Measurements from ENCODE around the gene LSM14A. TPM values are rescaled to one million over a fixed set of nuclear protein-coding genes. Genes with fewer than 3 reads are reported as not detected.
"Not testable (repeated sequence)": the region's sequence is repeated elsewhere in the genome, so short reads cannot be mapped to it uniquely, and the experiment has no call there.

Gene LSM14A
- total RNA-seq, 1 donor from 2014 or later = 76.9 TPM

GRCh38 chr19:34241513-34242337 lies 69.4 kb downstream of the LSM14A start:
- H3K4me3 ChIP-seq (ENCODE audit: low read depth, low read length) = no peak overlapping the region
- no peak for DNase-seq (ENCODE audit: low read depth)
- peak; percentile 49 for TF ChIP-seq CTCF (conservative IDR thresholded peaks at IDR 0.05; ENCODE audit: low read depth, low read length)

GRCh38 chr19:34243138-34243875 lies 71.0 kb downstream of the LSM14A start:
- H3K4me3 ChIP-seq (ENCODE audit: low read depth, low read length); DNase-seq (ENCODE audit: low read depth): not testable (repeated sequence)

GRCh38 chr19:34243876-34244578 lies 71.7 kb downstream of the LSM14A start:
- H3K4me3 ChIP-seq (ENCODE audit: low read depth, low read length) = no peak overlapping the region
- TF ChIP-seq CTCF (conservative IDR thresholded peaks at IDR 0.05; ENCODE audit: low read depth, low read length) = no peak
- DNase-seq (ENCODE audit: low read depth) = no peak

GRCh38 chr19:34244611-34245299 lies 72.5 kb downstream of the LSM14A start:
- TF ChIP-seq CTCF (conservative IDR thresholded peaks at IDR 0.05; ENCODE audit: low read depth, low read length) = no peak

GRCh38 chr19:34246340-34246739 lies 74.0 kb downstream of the LSM14A start:
- no peak for DNase-seq (ENCODE audit: low read depth)
- no peak overlapping the region for H3K4me3 ChIP-seq (ENCODE audit: low read depth, low read length)
- TF ChIP-seq CTCF (conservative IDR thresholded peaks at IDR 0.05; ENCODE audit: low read depth, low read length) = no peak

More at GRCh38 chr19:34244611-34245299, 72.5 kb downstream of the LSM14A start:
- H3K4me3 ChIP-seq (ENCODE audit: low read depth, low read length) = no peak overlapping the region
- no peak for DNase-seq (ENCODE audit: low read depth)

GRCh38 chr19:34248941-34249340 lies 76.6 kb downstream of the LSM14A start:
- TF ChIP-seq CTCF (conservative IDR thresholded peaks at IDR 0.05; ENCODE audit: low read depth, low read length) = no peak
- H3K4me3 ChIP-seq (ENCODE audit: low read depth, low read length) = no peak overlapping the region
- no peak for DNase-seq (ENCODE audit: low read depth)

GRCh38 chr19:34253167-34253566 lies 80.9 kb downstream of the LSM14A start:
- not testable (repeated sequence) for DNase-seq (ENCODE audit: low read depth); H3K4me3 ChIP-seq (ENCODE audit: low read depth, low read length)

- DNase-seq (ENCODE audit: low read depth) = not testable (repeated sequence)
- peak overlapping the region; percentile 94 for H3K4me3 ChIP-seq (ENCODE audit: low read depth, low read length)
These were observed 81.4 kb downstream of the LSM14A start for GRCh38 chr19:34253681-34254045.
